Prostate gland (tissue), 2 donors: ENCODE measurements around the gene WDFY1. TPM values are rescaled to one million over a fixed set of nuclear protein-coding genes. Genes with fewer than 3 reads are reported as not detected.

Experiments used
- DNase-seq: peaks from one replicate; pipeline ENCODE4 v3.0.0-alpha.2; 2019; ENCODE audit warnings: low spot score
- H3K27ac ChIP-seq, 2 donors: fragments of 200-600 bp; sonication (generic); 2 replicates each; pipeline ENCODE4 v1.5.1; 2017 to 2019
- H3K27me3 ChIP-seq: fragments of 200-600 bp; sonication (generic); replicated peaks from 2 replicates; pipeline ENCODE4 v1.5.1; 2019; ENCODE audit not compliant: insufficient read depth
- H3K36me3 ChIP-seq, 2 donors: fragments of 200-600 bp; sonication (generic); 1 replicate in 1 of 2; 2 replicates in 1 of 2; pipeline versions ENCODE4 v1.5.1 to v1.8.1; 2017 to 2019
- H3K4me1 ChIP-seq: fragments of 200-600 bp; sonication (generic); replicated peaks from 2 replicates; pipeline ENCODE4 v1.5.1; 2019
- H3K4me3 ChIP-seq, 2 donors: fragments of 200-600 bp; sonication (generic); 2 replicates each; pipeline ENCODE4 v1.5.1; 2017 to 2019
- H3K9me3 ChIP-seq: fragments of 200-600 bp; sonication (generic); 2 replicates; pipeline ENCODE4 v1.5.1; 2017
- CTCF ChIP-seq, 4 experiments: fragments of 200-600 bp in 2 of 4; fragments of 450-650 bp in 2 of 4; sonication (generic) in 2 of 4; IDR thresholded peaks; 1 replicate in 3 of 4; 2 replicates in 1 of 4; pipeline ENCODE4 v1.5.1; 2016 to 2019; ENCODE audit warnings: antibody characterized with exemption in 4 of 4, mild to moderate bottlenecking in 2 of 4, moderate library complexity in 2 of 4
- POLR2A ChIP-seq: fragments of 450-650 bp; IDR thresholded peaks from one replicate; pipeline ENCODE4 v1.6.1; 2016; ENCODE audit warnings: antibody characterized with exemption, mild to moderate bottlenecking
- POLR2AphosphoS5 ChIP-seq: sonication (generic); formaldehyde crosslinking; IDR thresholded peaks from one replicate; pipeline ENCODE4 v1.6.1; 2017; ENCODE audit warnings: antibody characterized with exemption
- WGBS: methylation state at CpG from one replicate; pipeline ENCODE4 v1.1.5; 2018; 5-methylcytosine and 5-hydroxymethylcytosine counted together
- intact Hi-C: fragments of 100-400 bp; cut with DNase I; formaldehyde crosslinking; loops from one replicate; pipeline ENCODE4 v1.14.2; 2022
- total RNA-seq, 2 donors: library from RNA; depleted of rRNA; stranded (reverse); fragments of >200 nt; gene quantifications; one replicate each; pipeline ENCODE4 v1.1.0, GENCODE V29; 2016

Gene WDFY1
- total RNA-seq, 2 donors from 2014 or later: 38.8 to 42.9 TPM

GRCh38 chr2:223932816-223933800 lies 12.0 kb downstream of the WDFY1 start:
- no peak for DNase-seq
- no peaks in the 10 kb centered on the region for H3K9me3 ChIP-seq
- 37% methylated on average over 6 of the region's 6 CpGs for WGBS
- no peak overlapping the region for H3K4me3 ChIP-seq
- intact Hi-C loops: no loop called here
- no peak overlapping the region for H3K27ac ChIP-seq
- no peak for TF ChIP-seq POLR2AphosphoS5
- no peak for TF ChIP-seq CTCF (IDR thresholded peaks at IDR 0.05)
- TF ChIP-seq POLR2A: no peak
- H3K36me3 ChIP-seq: no peaks in the 10 kb centered on the region
- H3K4me1 ChIP-seq: peaks cover 4% of the 10 kb centered on the region
- H3K27me3 ChIP-seq: no peaks in the 10 kb centered on the region

- Histone ChIP-seq H3K9me3 (no peaks in the 10 kb centered on the region), H3K36me3 (no peaks in the 10 kb centered on the region), H3K4me1 (no peaks in the 10 kb centered on the region), H3K27me3 (no peaks in the 10 kb centered on the region), H3K27ac (no peak overlapping the region), H3K4me3 (no peak overlapping the region)
- no peak for DNase-seq
- TF ChIP-seq POLR2A: no peak
- TF ChIP-seq POLR2AphosphoS5: no peak
- no peak for TF ChIP-seq CTCF (IDR thresholded peaks at IDR 0.05)
- WGBS: 78% methylated on average over 23 of the region's 23 CpGs
- intact Hi-C loops: no loop called here
These were observed 14.8 kb downstream of the WDFY1 start for GRCh38 chr2:223930103-223930976.

- Histone ChIP-seq H3K27ac (no peak overlapping the region), H3K4me1 (no peaks in the 10 kb centered on the region), H3K9me3 (no peaks in the 10 kb centered on the region), H3K27me3 (no peaks in the 10 kb centered on the region), H3K4me3 (no peak overlapping the region), H3K36me3 (no peaks in the 10 kb centered on the region)
- intact Hi-C loops: no loop called here
- TF ChIP-seq POLR2AphosphoS5: no peak
- TF ChIP-seq POLR2A: no peak
- no peak for TF ChIP-seq CTCF (IDR thresholded peaks at IDR 0.05)
- WGBS: 36% methylated on average over 4 of the region's 4 CpGs
- DNase-seq: no peak
These were observed 15.5 kb downstream of the WDFY1 start for GRCh38 chr2:223929571-223930102.

GRCh38 chr2:223928113-223929006 lies 16.8 kb downstream of the WDFY1 start:
- Histone ChIP-seq H3K27me3 (no peaks in the 10 kb centered on the region), H3K27ac (no peak overlapping the region), H3K36me3 (no peaks in the 10 kb centered on the region), H3K9me3 (no peaks in the 10 kb centered on the region), H3K4me3 (no peak overlapping the region), H3K4me1 (no peaks in the 10 kb centered on the region)
- intact Hi-C loops: no loop called here
- DNase-seq: no peak
- 92% methylated on average over 7 of the region's 7 CpGs for WGBS
- TF ChIP-seq POLR2AphosphoS5 (no peak), POLR2A (no peak), CTCF (IDR thresholded peaks at IDR 0.05) (no peak)
